ENCODE results near the gene CDYL.

CDYL gene

GRCh38 chr6:4950836-4951533 lies 174.8 kb downstream of the CDYL start:
- Mint-ChIP-seq H3K4me3 (no peak overlapping the region), H3K9me3 (no peaks in the 10 kb centered on the region), H3K27ac (ENCODE audit: low read depth) (no peak overlapping the region), H3K36me3 (ENCODE audit: insufficient read depth) (peaks cover 15% of the 10 kb centered on the region), H3K4me1 (no peaks in the 10 kb centered on the region), H3K27me3 (no peaks in the 10 kb centered on the region)
- DNase-seq (ENCODE audit: low spot score in 2 of 2) (no peak), ATAC-seq (replicated peaks; ENCODE audit: extremely low read depth, poor library complexity, severe bottlenecking) (no peak)

DNA sequence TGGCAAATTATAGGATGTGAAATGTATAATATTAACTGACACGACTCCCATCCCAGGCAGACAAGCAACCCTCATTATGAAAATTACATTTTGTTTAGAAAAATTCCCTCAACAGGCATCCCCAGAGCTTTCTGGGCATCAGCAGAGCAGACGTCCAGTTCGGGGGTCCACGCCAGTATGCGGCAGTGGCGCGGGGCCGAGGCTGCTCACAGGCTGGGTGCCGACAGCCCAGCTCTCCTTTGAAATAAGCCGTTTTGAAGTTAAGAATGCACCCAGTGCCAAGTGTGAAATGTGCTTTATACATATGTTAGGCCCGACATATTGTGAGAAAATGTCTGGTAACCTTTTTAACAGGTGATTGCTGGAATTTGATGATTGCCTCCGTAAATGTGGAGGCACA lies 177.2 kb downstream of the CDYL start:
- DNase-seq (ENCODE audit: low spot score in 2 of 2) (no peak), ATAC-seq (replicated peaks; ENCODE audit: extremely low read depth, poor library complexity, severe bottlenecking) (no peak)
- Mint-ChIP-seq H3K4me3 (no peak overlapping the region), H3K9me3 (no peaks in the 10 kb centered on the region), H3K4me1 (no peaks in the 10 kb centered on the region), H3K27me3 (no peaks in the 10 kb centered on the region), H3K27ac (ENCODE audit: low read depth) (no peak overlapping the region), H3K36me3 (ENCODE audit: insufficient read depth) (peaks cover 15% of the 10 kb centered on the region)

DNA sequence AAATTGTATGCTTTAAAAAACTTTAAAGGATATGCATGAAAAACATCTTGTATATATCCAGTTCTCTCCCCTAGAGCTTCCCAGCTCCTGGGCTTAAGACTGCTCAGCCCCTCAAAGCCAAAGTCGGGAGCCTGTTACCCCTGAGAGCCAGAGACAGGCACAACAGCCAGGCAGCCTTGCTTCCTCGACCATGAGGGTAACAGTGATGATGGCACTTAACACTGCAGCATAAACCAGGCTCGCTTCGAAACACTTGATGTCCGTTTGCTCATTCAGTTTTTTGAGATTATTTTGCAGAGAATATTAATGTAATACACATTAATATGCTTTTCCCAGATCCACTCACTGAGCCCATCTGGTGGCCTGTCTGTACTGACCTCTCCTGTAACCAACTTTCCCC lies 180.4 kb downstream of the CDYL start:
- no peaks in the 10 kb centered on the region for H3K4me1 Mint-ChIP-seq
- no peak overlapping the region for H3K4me3 Mint-ChIP-seq
- no peaks in the 10 kb centered on the region for H3K9me3 Mint-ChIP-seq
- peaks cover 15% of the 10 kb centered on the region for H3K36me3 Mint-ChIP-seq (ENCODE audit: insufficient read depth)
- no peak overlapping the region for H3K27ac Mint-ChIP-seq (ENCODE audit: low read depth)
- H3K27me3 Mint-ChIP-seq: no peaks in the 10 kb centered on the region
- DNase-seq (ENCODE audit: low spot score in 2 of 2) (no peak), ATAC-seq (replicated peaks; ENCODE audit: extremely low read depth, poor library complexity, severe bottlenecking) (no peak)

- Mint-ChIP-seq H3K4me3 (no peak overlapping the region), H3K9me3 (no peaks in the 10 kb centered on the region), H3K4me1 (no peaks in the 10 kb centered on the region), H3K36me3 (ENCODE audit: insufficient read depth) (peaks cover 10% of the 10 kb centered on the region), H3K27ac (ENCODE audit: low read depth) (no peak overlapping the region), H3K27me3 (no peaks in the 10 kb centered on the region)
- ATAC-seq (replicated peaks; ENCODE audit: extremely low read depth, poor library complexity, severe bottlenecking) (no peak), DNase-seq (ENCODE audit: low spot score in 2 of 2) (no peak)
Observed at GRCh38 chr6:4957521-4958231, 181.5 kb downstream of the CDYL start.

DNA sequence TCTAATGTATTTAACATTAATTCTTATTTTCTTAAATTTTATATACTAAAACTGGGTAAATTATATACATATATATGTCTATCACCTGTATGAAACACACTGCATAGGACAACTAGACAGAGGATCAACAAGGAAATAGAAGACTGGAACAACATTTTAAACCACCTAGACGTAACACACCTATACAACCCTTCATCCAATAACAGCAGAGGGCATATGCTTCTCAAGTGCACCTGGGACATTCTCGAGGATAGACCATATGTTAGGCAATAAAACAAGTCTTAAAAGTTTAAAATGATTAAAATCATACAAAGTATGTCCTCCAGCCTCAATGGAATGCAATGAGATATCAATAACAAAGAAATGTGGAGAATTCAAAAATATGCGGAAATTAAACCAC lies 182.4 kb downstream of the CDYL start:
- H3K27ac Mint-ChIP-seq (ENCODE audit: low read depth): no peak overlapping the region

DNA sequence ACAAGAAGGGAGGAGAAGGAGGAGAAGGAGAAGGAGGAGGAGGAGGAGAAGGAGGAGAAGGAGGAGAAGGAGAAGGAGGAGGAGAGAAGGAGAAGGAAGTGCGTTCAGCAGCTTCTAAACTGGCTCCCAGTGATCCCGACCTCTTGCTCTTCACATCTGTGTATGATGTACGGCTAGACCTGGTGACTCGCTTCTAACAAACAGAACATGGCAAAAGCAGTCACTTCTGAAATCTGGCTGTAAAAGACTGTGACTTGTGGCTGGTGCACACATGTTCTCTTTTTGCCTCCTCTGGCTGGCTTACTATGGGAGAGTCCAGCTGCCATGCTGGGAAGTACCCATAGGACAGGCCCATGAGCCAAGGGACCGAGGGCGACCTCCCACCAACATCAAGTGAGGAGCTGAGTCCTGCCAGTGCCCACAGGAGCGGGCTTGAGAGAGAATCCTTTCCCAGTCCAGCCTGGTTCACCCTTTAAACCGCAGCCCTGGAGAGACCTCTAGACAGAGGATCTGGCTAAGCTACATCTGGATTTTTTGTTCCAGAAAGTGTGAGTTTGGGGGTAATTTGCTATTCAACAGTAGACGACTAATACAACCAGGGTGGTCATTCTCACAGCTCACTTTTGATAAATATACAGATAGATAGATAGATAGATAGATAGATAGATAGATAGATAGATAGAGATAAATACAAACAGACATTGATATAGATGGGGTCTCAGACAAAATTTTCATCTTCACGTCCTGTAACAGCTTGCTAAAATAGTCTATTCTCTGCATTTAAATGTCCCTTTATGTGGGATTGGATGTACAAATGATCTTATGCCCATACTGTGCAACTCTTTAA lies 185.3 kb downstream of the CDYL start:
- Mint-ChIP-seq H3K4me3 (no peak overlapping the region), H3K36me3 (ENCODE audit: insufficient read depth) (no peaks in the 10 kb centered on the region), H3K27ac (ENCODE audit: low read depth) (no peak overlapping the region), H3K27me3 (peaks cover 26% of the 10 kb centered on the region), H3K4me1 (no peaks in the 10 kb centered on the region), H3K9me3 (no peaks in the 10 kb centered on the region)
- DNase-seq (ENCODE audit: low spot score in 2 of 2): no peak
- no peak for ATAC-seq (replicated peaks; ENCODE audit: extremely low read depth, poor library complexity, severe bottlenecking)

More for the DNA sequence above, 182.4 kb downstream of the CDYL start:
- Mint-ChIP-seq H3K4me3 (no peak overlapping the region), H3K36me3 (ENCODE audit: insufficient read depth) (peaks cover 6% of the 10 kb centered on the region), H3K9me3 (no peaks in the 10 kb centered on the region), H3K27me3 (no peaks in the 10 kb centered on the region), H3K4me1 (no peaks in the 10 kb centered on the region)
- DNase-seq (ENCODE audit: low spot score in 2 of 2) (no peak), ATAC-seq (replicated peaks; ENCODE audit: extremely low read depth, poor library complexity, severe bottlenecking) (no peak)

DNA sequence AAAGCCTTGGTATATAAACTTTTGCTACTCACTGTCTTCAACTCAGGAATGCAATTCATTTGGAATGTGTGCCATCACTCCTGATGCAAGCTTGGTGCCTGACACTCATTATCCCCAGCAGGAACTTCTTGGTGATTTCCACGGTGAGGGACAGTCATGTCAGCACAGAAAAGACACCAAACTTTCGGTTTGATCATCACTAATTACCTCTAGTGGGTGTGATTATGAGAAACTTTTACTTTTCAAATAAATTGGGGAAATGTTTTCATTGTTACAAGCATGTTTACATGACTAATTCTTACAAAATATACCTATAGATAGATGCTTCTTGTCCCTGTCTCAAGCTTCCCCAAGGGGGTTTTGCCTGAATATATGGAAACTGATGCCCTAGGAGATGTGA lies 186.7 kb downstream of the CDYL start:
- no peak for DNase-seq (ENCODE audit: low spot score in 2 of 2)
- Mint-ChIP-seq H3K4me3 (no peak overlapping the region), H3K4me1 (no peaks in the 10 kb centered on the region), H3K27me3 (peaks cover 26% of the 10 kb centered on the region), H3K27ac (ENCODE audit: low read depth) (no peak overlapping the region), H3K9me3 (no peaks in the 10 kb centered on the region), H3K36me3 (ENCODE audit: insufficient read depth) (no peaks in the 10 kb centered on the region)
- no peak for ATAC-seq (replicated peaks; ENCODE audit: extremely low read depth, poor library complexity, severe bottlenecking)

GRCh38 chr6:4964675-4965561 lies 188.7 kb downstream of the CDYL start:
- no peaks in the 10 kb centered on the region for H3K4me1 Mint-ChIP-seq
- no peak overlapping the region for H3K4me3 Mint-ChIP-seq
- ATAC-seq (replicated peaks; ENCODE audit: extremely low read depth, poor library complexity, severe bottlenecking): no peak

GRCh38 chr6:4965562-4966389 lies 189.6 kb downstream of the CDYL start:
- peaks cover 37% of the 10 kb centered on the region for H3K27me3 Mint-ChIP-seq
- no peak for DNase-seq (ENCODE audit: low spot score in 2 of 2)
- no peak for ATAC-seq (replicated peaks; ENCODE audit: extremely low read depth, poor library complexity, severe bottlenecking)
- H3K9me3 Mint-ChIP-seq: no peaks in the 10 kb centered on the region
- no peaks in the 10 kb centered on the region for H3K4me1 Mint-ChIP-seq
- H3K36me3 Mint-ChIP-seq (ENCODE audit: insufficient read depth): no peaks in the 10 kb centered on the region
- H3K27ac Mint-ChIP-seq (ENCODE audit: low read depth): no peak overlapping the region
- H3K4me3 Mint-ChIP-seq: no peak overlapping the region

More at GRCh38 chr6:4964675-4965561, 188.7 kb downstream of the CDYL start:
- H3K9me3 Mint-ChIP-seq: no peaks in the 10 kb centered on the region
- no peak overlapping the region for H3K27ac Mint-ChIP-seq (ENCODE audit: low read depth)
- no peaks in the 10 kb centered on the region for H3K36me3 Mint-ChIP-seq (ENCODE audit: insufficient read depth)
- H3K27me3 Mint-ChIP-seq: peaks cover 28% of the 10 kb centered on the region
- DNase-seq (ENCODE audit: low spot score in 2 of 2): no peak

DNA sequence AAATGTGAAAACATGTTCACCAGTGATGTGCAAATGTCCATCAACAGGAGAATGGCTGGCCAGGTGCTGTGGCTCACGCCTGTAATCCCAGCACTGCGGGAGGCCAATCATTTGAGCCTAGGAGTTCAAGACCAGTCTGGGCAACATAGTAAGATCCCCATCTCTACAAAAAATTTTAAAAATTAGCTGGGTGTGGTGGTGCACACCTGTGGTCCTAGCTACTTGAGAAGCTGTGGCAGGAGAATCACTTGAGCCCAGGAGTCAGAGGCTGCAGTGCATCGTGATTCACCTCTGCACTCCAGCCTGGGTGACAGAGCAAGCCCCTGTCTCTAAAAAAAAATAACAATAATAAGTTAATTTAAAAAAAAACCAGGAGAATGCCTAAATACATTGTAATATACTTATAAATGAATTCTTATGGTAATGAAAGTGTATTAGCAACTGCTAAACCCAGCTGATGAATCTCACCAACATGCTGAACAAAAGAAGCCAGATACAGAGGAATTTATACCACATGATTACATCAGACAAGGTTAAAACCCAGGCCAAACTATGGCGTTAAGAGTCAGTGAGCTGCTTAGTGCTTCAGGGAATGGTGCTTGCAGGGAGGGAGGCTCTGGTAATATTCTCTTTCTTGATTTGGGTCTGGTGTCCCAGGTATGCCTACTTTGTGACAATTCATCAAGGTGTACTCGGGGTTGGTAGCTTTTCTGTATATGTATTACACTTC lies 191.3 kb downstream of the CDYL start:
- Mint-ChIP-seq H3K27ac (ENCODE audit: low read depth) (no peak overlapping the region), H3K36me3 (ENCODE audit: insufficient read depth) (no peaks in the 10 kb centered on the region), H3K9me3 (no peaks in the 10 kb centered on the region), H3K27me3 (peaks cover 51% of the 10 kb centered on the region), H3K4me1 (peaks cover 4% of the 10 kb centered on the region), H3K4me3 (no peak overlapping the region)
- no peak for DNase-seq (ENCODE audit: low spot score in 2 of 2)
- ATAC-seq (replicated peaks; ENCODE audit: extremely low read depth, poor library complexity, severe bottlenecking): no peak
